Omental fat pad (tissue), 4 donors: Measurements from ENCODE around the gene CPLX1. TPM values are rescaled to one million over a fixed set of nuclear protein-coding genes. Genes with fewer than 3 reads are reported as not detected.

Experiments
- ATAC-seq: fragments of 150-250 bp; one replicate; pipeline ENCODE4 v1.9.1; 2016; ENCODE audit warnings: mild to moderate bottlenecking, moderate library complexity; ENCODE audit not compliant: low FRiP score
- DNase-seq: peaks from one replicate; pipeline ENCODE4 v3.0.0-alpha.2; 2019; ENCODE audit warnings: low spot score
- total RNA-seq, 4 donors: library from RNA; depleted of rRNA; stranded (reverse); fragments of >200 nt; gene quantifications; one replicate each; pipeline ENCODE4 v1.1.0, GENCODE V29; 2016
- TF ChIP-seq, protein P1 (sequence below), 3 donors: fragments of 450-650 bp; IDR thresholded peaks; one replicate each; pipeline ENCODE4 v1.5.1; 2016 to 2017; ENCODE audit warnings: antibody characterized with exemption in 3 of 3, mild to moderate bottlenecking in 3 of 3, moderate library complexity in 2 of 3

CPLX1 gene
- total RNA-seq, 4 donors from 2014 or later, result 1.1 to 2.0 (median 1.9) TPM; not detected in 1

- no peak for DNase-seq
Observed at GRCh38 chr4:825063-825970, 612 bp downstream of the CPLX1 start.

DNA sequence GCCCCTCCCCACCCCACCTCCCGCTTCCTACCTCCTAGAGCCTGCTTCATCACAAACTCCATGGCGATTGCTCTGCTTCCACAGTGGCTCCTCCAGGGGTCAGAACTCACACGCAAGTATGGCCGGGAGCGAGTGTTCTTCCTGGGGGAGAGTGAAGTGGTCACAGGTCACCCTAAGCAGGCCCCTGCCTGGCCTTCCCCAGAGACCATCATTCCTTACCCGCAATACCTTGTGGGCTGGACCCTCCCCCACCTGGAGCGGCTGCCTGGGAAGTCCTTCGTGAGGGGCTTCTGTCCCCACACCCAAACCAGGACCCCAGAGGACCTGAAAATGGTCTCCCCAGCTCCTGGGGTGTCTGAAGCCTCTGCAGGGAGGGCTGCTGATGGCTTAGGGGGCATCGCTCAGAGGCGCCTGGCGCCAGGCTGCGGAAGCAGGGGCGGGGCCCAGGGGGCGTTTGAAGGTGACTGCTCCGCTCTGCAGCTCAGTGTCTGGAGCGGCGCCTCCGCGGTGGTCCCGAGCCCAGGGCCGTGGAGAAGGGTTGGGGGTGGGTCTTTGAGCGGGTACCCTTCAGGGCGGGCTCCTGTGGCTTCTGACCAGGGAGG, 1.4 kb downstream of the CPLX1 start:
- TF ChIP-seq, protein P1, sequence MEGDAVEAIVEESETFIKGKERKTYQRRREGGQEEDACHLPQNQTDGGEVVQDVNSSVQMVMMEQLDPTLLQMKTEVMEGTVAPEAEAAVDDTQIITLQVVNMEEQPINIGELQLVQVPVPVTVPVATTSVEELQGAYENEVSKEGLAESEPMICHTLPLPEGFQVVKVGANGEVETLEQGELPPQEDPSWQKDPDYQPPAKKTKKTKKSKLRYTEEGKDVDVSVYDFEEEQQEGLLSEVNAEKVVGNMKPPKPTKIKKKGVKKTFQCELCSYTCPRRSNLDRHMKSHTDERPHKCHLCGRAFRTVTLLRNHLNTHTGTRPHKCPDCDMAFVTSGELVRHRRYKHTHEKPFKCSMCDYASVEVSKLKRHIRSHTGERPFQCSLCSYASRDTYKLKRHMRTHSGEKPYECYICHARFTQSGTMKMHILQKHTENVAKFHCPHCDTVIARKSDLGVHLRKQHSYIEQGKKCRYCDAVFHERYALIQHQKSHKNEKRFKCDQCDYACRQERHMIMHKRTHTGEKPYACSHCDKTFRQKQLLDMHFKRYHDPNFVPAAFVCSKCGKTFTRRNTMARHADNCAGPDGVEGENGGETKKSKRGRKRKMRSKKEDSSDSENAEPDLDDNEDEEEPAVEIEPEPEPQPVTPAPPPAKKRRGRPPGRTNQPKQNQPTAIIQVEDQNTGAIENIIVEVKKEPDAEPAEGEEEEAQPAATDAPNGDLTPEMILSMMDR (IDR thresholded peaks at IDR 0.05), result no peak
- DNase-seq (no peak), ATAC-seq (no peak)

More at GRCh38 chr4:825063-825970, 612 bp downstream of the CPLX1 start:
- peak; percentile 72 for ATAC-seq
- TF ChIP-seq, protein P1 (IDR thresholded peaks at IDR 0.05), result no peak

- no peak for ATAC-seq
- TF ChIP-seq, protein P1 (IDR thresholded peaks at IDR 0.05), result no peak
- DNase-seq, result no peak
Observed at GRCh38 chr4:823761-824460, 2.0 kb downstream of the CPLX1 start.

DNA sequence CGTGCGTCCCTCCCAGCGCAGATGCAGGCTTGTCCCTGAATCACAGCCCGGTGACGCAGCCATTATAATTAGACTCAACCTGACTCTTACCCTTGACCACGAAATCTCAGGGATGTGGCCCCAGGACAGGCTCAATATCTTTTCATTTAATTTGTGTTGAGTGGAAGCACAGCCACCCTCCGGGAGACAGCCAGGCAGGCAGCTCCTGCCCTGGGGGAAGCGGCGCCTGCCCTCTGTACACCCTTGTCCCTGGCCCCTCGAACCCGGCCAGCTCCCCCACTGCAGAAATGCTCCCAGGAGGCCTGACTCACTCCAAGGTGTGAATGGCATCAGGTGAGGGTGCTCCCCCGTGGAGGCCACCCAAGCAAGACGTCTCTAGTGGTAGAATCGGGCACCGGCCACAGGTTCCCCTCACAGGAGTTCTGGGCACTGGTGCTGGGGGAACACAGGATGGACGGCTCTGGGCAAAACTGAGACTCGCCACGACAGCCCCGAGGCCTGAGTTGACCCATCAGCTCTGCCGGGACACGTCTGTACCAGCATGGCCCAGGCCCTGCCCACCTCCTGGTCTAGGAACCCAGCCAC, 2.7 kb downstream of the CPLX1 start:
- ATAC-seq, result no peak

GRCh38 chr4:822361-823175, 3.4 kb downstream of the CPLX1 start:
- DNase-seq (no peak), ATAC-seq (no peak)
- TF ChIP-seq, protein P1 (IDR thresholded peaks at IDR 0.05), result no peak

More for the DNA sequence above, 2.7 kb downstream of the CPLX1 start:
- TF ChIP-seq, protein P1 (IDR thresholded peaks at IDR 0.05), result no peak
- DNase-seq, result no peak

DNA sequence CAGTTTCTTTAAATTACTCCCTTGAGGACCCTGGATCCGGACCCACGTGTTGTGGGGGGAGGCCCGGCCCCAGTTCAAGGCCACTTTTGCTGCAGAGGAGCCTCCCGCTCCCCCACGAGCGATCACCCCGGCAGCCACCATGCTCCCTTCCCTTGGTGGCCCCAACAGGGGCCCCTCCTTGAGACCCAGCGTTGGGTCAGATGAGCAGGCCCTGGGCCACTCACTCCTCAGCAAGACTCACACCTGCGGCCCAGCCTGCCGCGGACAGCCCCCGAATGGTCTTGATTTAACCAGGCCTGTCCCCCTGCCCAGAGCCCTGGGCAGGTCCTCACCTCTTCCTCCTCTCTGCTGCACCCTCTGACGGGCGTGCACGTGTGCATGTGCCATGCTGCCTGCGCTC, 4.3 kb downstream of the CPLX1 start:
- no peak for ATAC-seq
- DNase-seq, result no peak
- TF ChIP-seq, protein P1 (IDR thresholded peaks at IDR 0.05), result no peak
